Naive thymus-derived CD4-positive, alpha-beta T cell (primary cell): Measurements from ENCODE around the gene ANKRD49. TPM values are rescaled to one million over a fixed set of nuclear protein-coding genes. Genes with fewer than 3 reads are reported as not detected.

Source experiments
- ATAC-seq: fragments of 150-1000 bp; cut with Tn5 transposase; 2 replicates; pipeline ENCODE4 v1.10.0; 2021; ENCODE audit warnings: mild to moderate bottlenecking, moderate library complexity
- CTCF ChIA-PET: fragments of 350-600 bp; sonication (Branson Sonifier 250); formaldehyde crosslinking; loops from one replicate; lab custom pipeline; 2021; ENCODE audit warnings: antibody characterized with exemption; lab: Charles Lee
- POLR2A ChIA-PET: fragments of 350-600 bp; sonication (Branson Sonifier 250); formaldehyde crosslinking; loops from one replicate; lab custom pipeline; 2021; ENCODE audit warnings: antibody characterized with exemption, inconsistent platforms; lab: Charles Lee
- DNase-seq, 9 donors: peaks; one replicate each; pipeline versions ENCODE4 v3.0.0 to v3.0.0-alpha.2; 2020 to 2022; ENCODE audit warnings: mixed read lengths in 1 of 9
- H3K27ac ChIP-seq: one replicate; pipeline ENCODE4 v1.7.0; 2013; ENCODE audit warnings: mild to moderate bottlenecking, low read depth, low read length, moderate library complexity
- H3K27me3 ChIP-seq, 2 donors: one replicate each; pipeline ENCODE4 v1.7.0; 2013; ENCODE audit warnings: low read length in 2 of 2, mild to moderate bottlenecking in 2 of 2, moderate library complexity in 2 of 2; ENCODE audit not compliant: control insufficient read depth in 2 of 2, insufficient read depth in 2 of 2
- H3K36me3 ChIP-seq, 3 experiments: 1 replicate in 2 of 3; 2 replicates in 1 of 3; pipeline ENCODE4 v1.7.0; 2013; ENCODE audit warnings: low read length in 3 of 3, mild to moderate bottlenecking in 3 of 3, moderate library complexity in 1 of 3; ENCODE audit not compliant: insufficient read depth in 3 of 3, control insufficient read depth in 2 of 3
- H3K4me1 ChIP-seq, 2 donors: one replicate each; pipeline ENCODE4 v1.7.0; 2013; ENCODE audit warnings: low read length in 2 of 2, mild to moderate bottlenecking in 2 of 2, moderate library complexity in 1 of 2; ENCODE audit not compliant: control insufficient read depth in 2 of 2, insufficient read depth in 2 of 2
- H3K4me3 ChIP-seq: 2 replicates; pipeline ENCODE4 v1.7.0; 2013; ENCODE audit warnings: mild to moderate bottlenecking, low read length
- H3K9me3 ChIP-seq, 3 experiments: 1 replicate in 2 of 3; 2 replicates in 1 of 3; pipeline ENCODE4 v1.7.0; 2013; ENCODE audit warnings: low read length in 3 of 3; ENCODE audit not compliant: control insufficient read depth in 2 of 3
- H3K27ac Mint-ChIP-seq, 9 donors: one replicate each; pipeline ENCODE4 v1.8.0; 2020 to 2022; ENCODE audit warnings: mixed read lengths in 9 of 9, mild to moderate bottlenecking in 8 of 9, moderate library complexity in 5 of 9, inconsistent platforms in 2 of 9
- H3K27me3 Mint-ChIP-seq, 5 donors: one replicate each; pipeline ENCODE4 v1.8.0; 2021 to 2022; ENCODE audit warnings: mixed read lengths in 5 of 5, mild to moderate bottlenecking in 1 of 5
- H3K36me3 Mint-ChIP-seq, 5 donors: one replicate each; pipeline ENCODE4 v1.8.0; 2020 to 2022; ENCODE audit warnings: mixed read lengths in 5 of 5, mild to moderate bottlenecking in 3 of 5, inconsistent platforms in 1 of 5
- H3K4me1 Mint-ChIP-seq, 7 donors: one replicate each; pipeline ENCODE4 v1.8.0; 2020 to 2022; ENCODE audit warnings: mixed read lengths in 7 of 7, mild to moderate bottlenecking in 3 of 7, inconsistent platforms in 1 of 7
- H3K4me3 Mint-ChIP-seq, 10 donors: one replicate each; pipeline ENCODE4 v1.8.0; 2020 to 2022; ENCODE audit warnings: mild to moderate bottlenecking in 10 of 10, mixed read lengths in 10 of 10, moderate library complexity in 6 of 10, inconsistent platforms in 2 of 10
- H3K9me3 Mint-ChIP-seq, 11 donors: one replicate each; pipeline ENCODE4 v1.8.0; 2020 to 2022; ENCODE audit warnings: mixed read lengths in 11 of 11, mild to moderate bottlenecking in 4 of 11, inconsistent platforms in 1 of 11, moderate library complexity in 1 of 11
- intact Hi-C, 2 donors: fragments of 100-400 bp; cut with micrococcal nuclease; formaldehyde crosslinking; loops; one replicate each; pipeline ENCODE4 v1.15.1; 2023
- polyA plus RNA-seq, 2 donors: library from polyadenylated mRNA; unstranded; fragments of 300-500 nt; fragmentation: Illumina TruSeq; gene quantifications; one replicate each; pipeline ENCODE4 v1.2.3, GENCODE V29; 2021
- total RNA-seq, 6 experiments: library from RNA in 5 of 6; stranded (reverse) in 5 of 6; gene quantifications; 1 replicate in 5 of 6; 2 replicates in 1 of 6; pipeline ENCODE4 v1.2.3 and lab custom pipeline; 2021 to 2026

Gene ANKRD49
- total and polyA plus RNA-seq, 7 experiments from 2014 or later = 17.1 to 64.4 (median 32.7) TPM

DNA sequence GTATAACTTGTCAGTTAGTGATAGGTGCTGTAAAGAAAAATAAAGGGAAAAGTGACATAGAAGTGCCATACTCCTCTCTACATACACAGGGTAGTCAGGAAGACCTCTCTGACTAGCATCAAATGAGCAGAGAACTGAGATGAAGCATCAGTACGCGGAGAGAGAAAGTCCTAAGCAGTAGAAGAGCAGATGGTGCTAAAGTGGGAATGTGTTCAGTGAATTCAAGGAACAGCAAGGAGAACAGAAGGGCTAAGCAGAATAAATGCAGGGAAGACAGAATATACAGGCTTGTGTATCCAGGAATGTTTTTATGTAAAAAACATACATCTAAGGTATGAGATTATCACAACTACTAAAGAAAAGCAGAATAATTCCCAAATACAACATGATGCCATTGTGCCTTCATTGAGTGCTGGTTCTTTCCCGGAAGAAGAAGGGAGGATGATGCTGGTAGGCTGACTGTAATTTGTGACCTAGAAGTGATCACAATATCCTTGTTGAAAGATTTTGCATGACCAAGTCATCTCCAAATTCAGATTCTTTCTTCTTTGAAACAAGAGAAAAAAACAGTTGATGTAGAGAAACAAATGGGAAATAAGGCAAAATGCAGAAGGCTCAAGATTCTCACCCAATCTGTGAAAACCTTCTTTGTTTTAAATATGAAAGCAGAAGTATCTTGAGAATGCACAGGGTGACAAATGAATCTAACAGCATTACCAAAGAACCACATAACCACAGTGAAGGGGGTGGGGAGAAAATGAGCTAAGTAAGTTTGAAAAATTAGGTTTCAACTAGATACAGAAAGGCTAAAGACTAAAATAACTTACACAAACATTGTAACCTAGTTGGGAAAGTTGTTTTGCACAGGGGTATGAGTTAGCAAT lies 20.6 kb upstream of the ANKRD49 start:
- Histone ChIP-seq H3K36me3 (peaks cover 0 to 24% (median 8%) of the 10 kb centered on the region in 3 experiments), H3K9me3 (no peaks in the 10 kb centered on the region), H3K4me3 (no peak overlapping the region), H3K27ac (no peak overlapping the region), H3K27me3 (no peaks in the 10 kb centered on the region), H3K4me1 (no peaks in the 10 kb centered on the region)
- Mint-ChIP-seq H3K4me1 (peaks cover 8 to 30% (median 18%) of the 10 kb centered on the region in 7 donors), H3K9me3 (no peaks in the 10 kb centered on the region), H3K27me3 (no peaks in the 10 kb centered on the region), H3K36me3 (peaks cover 12 to 67% (median 50%) of the 10 kb centered on the region in 5 donors), H3K27ac (peak overlapping the region in 2 of 9 donors; percentile 10 to 85), H3K4me3 (peak overlapping the region in 2 of 10 donors; percentile 37 to 59)
- intact Hi-C loops = loop anchor here in 1 of 2 donors (1.0 to 5.0 kb wide), 2 partner anchors 21 to 56 kb away; no protein-coding TSS in a partner anchor
- DNase-seq (no peak), ATAC-seq (peak; percentile 83)
- ChIA-PET POLR2A (no interaction called here), CTCF (no interaction called here)

DNA sequence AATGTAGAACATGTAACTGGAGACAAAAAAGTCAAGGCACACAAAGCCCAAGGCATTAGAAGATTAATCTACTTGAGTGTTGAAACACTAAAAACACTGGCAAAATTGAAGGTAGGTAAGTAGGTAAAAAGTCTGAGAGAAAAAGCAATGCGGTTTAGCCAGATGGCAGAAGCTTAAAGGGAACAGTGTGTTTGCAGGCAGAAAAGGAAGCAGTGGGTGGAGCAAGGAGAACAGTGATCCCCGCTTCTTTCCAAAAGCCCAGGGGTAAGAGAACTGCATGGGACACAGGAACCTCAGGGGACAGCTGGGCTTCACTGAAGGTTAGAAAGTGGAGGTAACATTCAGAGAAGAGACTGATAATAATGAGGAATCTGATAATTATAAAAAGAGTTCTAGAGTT lies 16.2 kb upstream of the ANKRD49 start:
- intact Hi-C loops = no loop called here
- Histone ChIP-seq H3K4me1 (no peaks in the 10 kb centered on the region), H3K27ac (no peak overlapping the region), H3K9me3 (no peaks in the 10 kb centered on the region), H3K27me3 (no peaks in the 10 kb centered on the region), H3K36me3 (peaks cover 0 to 25% (median 8%) of the 10 kb centered on the region in 3 experiments), H3K4me3 (no peak overlapping the region)
- ChIA-PET CTCF (no interaction called here), POLR2A (no interaction called here)
- peak overlapping the region in 1 of 10 donors; percentile 33 for H3K4me3 Mint-ChIP-seq
- H3K9me3 Mint-ChIP-seq = no peaks in the 10 kb centered on the region
- H3K27me3 Mint-ChIP-seq = no peaks in the 10 kb centered on the region
- ATAC-seq (no peak), DNase-seq (no peak)
- peaks cover 18 to 63% (median 44%) of the 10 kb centered on the region in 5 donors for H3K36me3 Mint-ChIP-seq
- H3K27ac Mint-ChIP-seq = peak overlapping the region in 3 of 9 donors; percentile 22 to 81 (median 45)
- H3K4me1 Mint-ChIP-seq = peaks cover 9 to 27% (median 18%) of the 10 kb centered on the region in 7 donors

DNA sequence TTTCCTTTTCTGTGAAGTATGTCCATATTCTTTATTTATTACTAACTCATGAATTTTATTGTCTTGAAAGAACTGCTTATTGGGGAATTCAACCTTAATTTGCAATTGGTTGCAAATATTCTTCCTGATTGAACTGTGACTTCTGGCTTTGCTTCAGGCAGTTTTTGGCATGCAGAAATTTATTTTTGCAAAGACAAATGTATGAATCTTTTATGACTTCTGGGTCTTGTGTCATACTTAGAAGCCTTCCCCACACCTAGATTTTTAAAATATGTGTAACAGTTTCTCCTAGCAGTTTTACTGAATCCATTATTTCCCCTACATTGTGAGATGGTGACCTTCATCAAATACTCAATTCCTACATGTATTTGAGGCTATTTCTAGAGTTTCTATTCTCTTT lies 12.4 kb upstream of the ANKRD49 start:
- Histone ChIP-seq H3K27me3 (no peaks in the 10 kb centered on the region), H3K4me1 (no peaks in the 10 kb centered on the region), H3K4me3 (no peak overlapping the region), H3K27ac (no peak overlapping the region), H3K9me3 (no peaks in the 10 kb centered on the region), H3K36me3 (peaks cover 0 to 38% (median 2%) of the 10 kb centered on the region in 3 experiments)
- no peak for DNase-seq
- Mint-ChIP-seq H3K4me1 (peaks cover 8 to 13% (median 9%) of the 10 kb centered on the region in 7 donors), H3K9me3 (no peaks in the 10 kb centered on the region), H3K27me3 (no peaks in the 10 kb centered on the region), H3K27ac (no peak overlapping the region), H3K36me3 (peaks cover 11 to 55% (median 45%) of the 10 kb centered on the region in 5 donors), H3K4me3 (no peak overlapping the region)
- no peak for ATAC-seq
- intact Hi-C loops = no loop called here
- POLR2A ChIA-PET = no interaction called here
- CTCF ChIA-PET = no interaction called here

DNA sequence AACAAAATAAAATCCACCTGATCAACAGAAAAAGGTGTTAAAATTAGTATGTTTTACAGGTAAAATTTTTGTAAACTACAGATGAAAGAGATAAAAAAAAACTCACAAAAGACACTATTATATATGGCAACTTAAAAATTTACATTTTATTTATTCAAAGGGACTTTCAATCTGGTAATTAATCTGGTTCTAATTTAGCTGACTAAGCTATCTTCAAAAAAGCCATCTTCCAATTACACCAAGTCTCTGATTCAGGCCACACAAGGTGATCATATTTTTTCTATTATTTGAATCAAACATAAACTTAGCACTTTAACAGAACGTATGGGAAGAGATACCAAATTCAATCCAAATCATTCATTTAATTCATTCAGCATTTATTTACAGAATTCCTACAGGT lies 7.7 kb upstream of the ANKRD49 start:
- Mint-ChIP-seq H3K4me1 (peaks cover 4 to 22% (median 15%) of the 10 kb centered on the region in 7 donors), H3K27ac (no peak overlapping the region), H3K27me3 (no peaks in the 10 kb centered on the region), H3K36me3 (peaks cover 30 to 73% (median 59%) of the 10 kb centered on the region in 5 donors), H3K4me3 (no peak overlapping the region), H3K9me3 (no peaks in the 10 kb centered on the region)
- intact Hi-C loops = loop anchor here in 1 of 2 donors (2.0 kb wide), 1 partner anchor 15 kb away; no protein-coding TSS in a partner anchor
- DNase-seq (no peak), ATAC-seq (no peak)
- Histone ChIP-seq H3K4me3 (no peak overlapping the region), H3K4me1 (no peaks in the 10 kb centered on the region), H3K27ac (no peak overlapping the region), H3K9me3 (no peaks in the 10 kb centered on the region), H3K36me3 (peaks cover 0 to 56% (median 8%) of the 10 kb centered on the region in 3 experiments), H3K27me3 (no peaks in the 10 kb centered on the region)
- ChIA-PET POLR2A (no interaction called here), CTCF (no interaction called here)

DNA sequence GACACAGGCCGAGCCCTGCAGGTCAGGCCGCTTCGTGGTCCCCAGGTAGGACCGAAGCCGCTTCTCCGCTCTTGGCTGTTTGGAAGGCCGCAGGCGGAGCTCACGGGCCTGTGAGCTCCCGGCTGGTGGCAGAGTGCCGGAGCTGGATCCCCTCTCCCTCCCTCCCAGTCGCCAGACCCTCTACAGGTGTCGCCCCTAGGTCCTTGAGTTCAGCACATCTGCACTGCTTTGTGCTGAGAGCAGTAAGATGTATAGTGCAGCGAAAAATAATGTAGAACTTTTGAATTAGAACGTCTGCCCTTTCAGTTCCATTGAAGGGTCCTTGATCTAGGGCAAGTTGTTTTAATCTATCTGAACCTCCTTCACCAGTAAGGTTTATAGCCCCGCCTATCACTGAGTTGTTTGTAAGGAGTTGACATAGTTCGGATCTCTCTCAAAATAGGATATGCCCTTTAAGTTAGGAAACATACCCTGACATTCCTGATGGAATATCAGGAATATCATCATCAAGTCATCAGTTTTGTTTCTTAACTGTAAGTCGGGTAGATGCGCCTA lies 419 bp downstream of the ANKRD49 start:
- ATAC-seq (peak; percentile 69), DNase-seq (peak in 1 of 9 donors; percentile 13)
- Histone ChIP-seq H3K4me1 (peaks cover 18 to 28% of the 10 kb centered on the region in 2 donors), H3K9me3 (no peaks in the 10 kb centered on the region), H3K36me3 (peaks cover 2 to 34% (median 11%) of the 10 kb centered on the region in 3 experiments), H3K27ac (peak overlapping the region; percentile 93), H3K4me3 (peak overlapping the region; percentile 94), H3K27me3 (no peaks in the 10 kb centered on the region)
- H3K4me3 Mint-ChIP-seq = peak overlapping the region; percentile 92 to 99 (median 96)
- H3K36me3 Mint-ChIP-seq = peaks cover 14 to 28% (median 17%) of the 10 kb centered on the region in 5 donors
- H3K4me1 Mint-ChIP-seq = peaks cover 31 to 67% (median 45%) of the 10 kb centered on the region in 7 donors
- ChIA-PET POLR2A (interaction anchor here (0.6 to 2.0 kb wide), 8 partner anchors 9 to 1296 kb away, joined by 3 to 12 read pairs (median 5); partner anchors contain the start of genes C11orf54, C11orf97, CEP295 and SLC36A4), CTCF (no interaction called here)
- no peaks in the 10 kb centered on the region for H3K27me3 Mint-ChIP-seq
- no peaks in the 10 kb centered on the region for H3K9me3 Mint-ChIP-seq
- peak overlapping the region; percentile 91 to 99 (median 97) for H3K27ac Mint-ChIP-seq
- intact Hi-C loops = loop anchor here (1.0 to 10.0 kb wide), 9 partner anchors 21 to 1898 kb away; partner anchors contain the start of genes CEP295 (in 2 of the 2), SRSF8 (in 2 of the 2), JRKL (in 1 of the 2) and MED17 (in 1 of the 2)

DNA sequence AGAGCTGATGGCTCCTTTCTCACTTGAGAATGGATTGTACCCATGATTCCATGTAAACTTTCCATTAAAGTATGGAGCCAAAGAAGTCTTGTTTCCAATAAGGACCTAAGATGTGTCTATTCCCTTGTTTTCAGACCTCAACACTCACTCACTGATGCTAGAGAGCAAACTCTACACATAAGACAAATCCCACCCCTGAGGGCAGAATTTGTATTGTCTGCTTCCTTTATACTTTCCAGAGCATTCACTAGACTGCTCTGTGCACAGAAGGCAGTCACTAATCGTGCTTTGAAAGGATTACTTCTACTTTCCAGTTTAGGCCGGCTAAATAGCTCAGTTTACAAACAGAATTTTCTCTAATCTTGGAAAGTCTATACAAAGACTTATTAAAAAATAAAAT lies 6.4 kb downstream of the ANKRD49 start:
- Mint-ChIP-seq H3K9me3 (no peaks in the 10 kb centered on the region), H3K4me3 (no peak overlapping the region), H3K27ac (peak overlapping the region in 3 of 9 donors; percentile 42 to 65 (median 59)), H3K4me1 (peaks cover 2 to 26% (median 14%) of the 10 kb centered on the region in 7 donors), H3K27me3 (no peaks in the 10 kb centered on the region), H3K36me3 (peaks cover 5 to 16% (median 8%) of the 10 kb centered on the region in 5 donors)
- H3K4me1 ChIP-seq = peaks cover 0 to 7% of the 10 kb centered on the region in 2 donors
- ChIA-PET CTCF (no interaction called here), POLR2A (no interaction called here)
- H3K36me3 ChIP-seq = peaks cover 6 to 27% (median 11%) of the 10 kb centered on the region in 3 experiments
- no peaks in the 10 kb centered on the region for H3K9me3 ChIP-seq
- H3K27me3 ChIP-seq = no peaks in the 10 kb centered on the region
- DNase-seq = no peak
- H3K27ac ChIP-seq = no peak overlapping the region
- no peak for ATAC-seq
- intact Hi-C loops = loop anchor here (2.0 to 10.0 kb wide), 2 partner anchors 13 to 1265 kb away; no protein-coding TSS in a partner anchor
- no peak overlapping the region for H3K4me3 ChIP-seq
